Activated CD4-positive, alpha-beta T cell treated with anti-CD3 and anti-CD28 coated beads, Interleukin-2, amount 10 ng/mL, durations not matched to agents 24 days and 14 days (primary cell): Measurements from ENCODE around the gene PRKAR1B. TPM values are rescaled to one million over a fixed set of nuclear protein-coding genes. Genes with fewer than 3 reads are reported as not detected.
"Not testable (repeated sequence)": the region's sequence is repeated elsewhere in the genome, so short reads cannot be mapped to it uniquely, and the experiment has no call there.

Source experiments
- DNase-seq: peaks from one replicate; pipeline ENCODE4 v3.0.0; 2022
- H3K27ac Mint-ChIP-seq: one replicate; pipeline ENCODE4 v1.8.0; 2022; ENCODE audit warnings: mild to moderate bottlenecking, mixed read lengths
- H3K27me3 Mint-ChIP-seq: one replicate; pipeline ENCODE4 v1.8.0; 2022; ENCODE audit warnings: mixed read lengths
- H3K36me3 Mint-ChIP-seq: one replicate; pipeline ENCODE4 v1.8.0; 2022; ENCODE audit warnings: low read depth, mild to moderate bottlenecking, mixed read lengths
- H3K4me1 Mint-ChIP-seq: one replicate; pipeline ENCODE4 v1.8.0; 2021; ENCODE audit warnings: mixed read lengths
- H3K4me3 Mint-ChIP-seq: one replicate; pipeline ENCODE4 v1.8.0; 2022; ENCODE audit warnings: mild to moderate bottlenecking, moderate library complexity, mixed read lengths
- H3K9me3 Mint-ChIP-seq: one replicate; pipeline ENCODE4 v1.8.0; 2021; ENCODE audit warnings: mixed read lengths
- intact Hi-C: fragments of 100-400 bp; cut with micrococcal nuclease; formaldehyde crosslinking; loops from one replicate; pipeline ENCODE4 v1.15.1; 2023
- total RNA-seq: library from RNA; stranded (reverse); gene quantifications from 2 replicates; pipeline ENCODE4 v1.2.3, GENCODE V29; 2022

The PRKAR1B gene
- total RNA-seq, 1 donor from 2014 or later, result 47.0 TPM

- intact Hi-C loops, H3K27ac Mint-ChIP-seq, H3K9me3 Mint-ChIP-seq: not testable (repeated sequence)
Observed at GRCh38 chr7:551615-551970, 175.5 kb downstream of the PRKAR1B start.

GRCh38 chr7:550881-551614 is 176.0 kb downstream of the PRKAR1B start:
- Mint-ChIP-seq H3K4me3 (no peak overlapping the region), H3K4me1 (no peaks in the 10 kb centered on the region), H3K9me3 (no peaks in the 10 kb centered on the region), H3K27ac (no peak overlapping the region), H3K36me3 (peaks cover 5% of the 10 kb centered on the region), H3K27me3 (no peaks in the 10 kb centered on the region)
- no peak for DNase-seq
- intact Hi-C loops, result no loop called here

More at GRCh38 chr7:551615-551970, 175.5 kb downstream of the PRKAR1B start:
- not testable (repeated sequence) for H3K27me3 Mint-ChIP-seq, H3K4me1 Mint-ChIP-seq, H3K4me3 Mint-ChIP-seq, H3K36me3 Mint-ChIP-seq, DNase-seq

- Mint-ChIP-seq H3K4me3 (no peak overlapping the region), H3K4me1 (no peaks in the 10 kb centered on the region), H3K9me3 (no peaks in the 10 kb centered on the region), H3K27ac (no peak overlapping the region), H3K36me3 (peaks cover 5% of the 10 kb centered on the region), H3K27me3 (no peaks in the 10 kb centered on the region)
- intact Hi-C loops, result no loop called here
- no peak for DNase-seq
Observed at GRCh38 chr7:549891-550625, 177.0 kb downstream of the PRKAR1B start.

- Mint-ChIP-seq H3K9me3 (no peaks in the 10 kb centered on the region), H3K27ac (no peak overlapping the region), H3K36me3 (peaks cover 5% of the 10 kb centered on the region), H3K4me3 (no peak overlapping the region), H3K4me1 (no peaks in the 10 kb centered on the region), H3K27me3 (no peaks in the 10 kb centered on the region)
- no peak for DNase-seq
- intact Hi-C loops, result no loop called here
Observed at GRCh38 chr7:549066-549890, 177.8 kb downstream of the PRKAR1B start.

- DNase-seq, result no peak
- intact Hi-C loops, result no loop called here
- Mint-ChIP-seq H3K27ac (no peak overlapping the region), H3K9me3 (no peaks in the 10 kb centered on the region), H3K4me3 (no peak overlapping the region), H3K27me3 (no peaks in the 10 kb centered on the region), H3K4me1 (no peaks in the 10 kb centered on the region), H3K36me3 (peaks cover 5% of the 10 kb centered on the region)
Observed at GRCh38 chr7:548401-548800, 178.7 kb downstream of the PRKAR1B start.

GRCh38 chr7:545470-545869 is 181.6 kb downstream of the PRKAR1B start:
- H3K4me1 Mint-ChIP-seq, result peaks cover 3% of the 10 kb centered on the region
- H3K9me3 Mint-ChIP-seq, result no peaks in the 10 kb centered on the region
- H3K27ac Mint-ChIP-seq, result no peak overlapping the region
- no peak overlapping the region for H3K4me3 Mint-ChIP-seq
- H3K27me3 Mint-ChIP-seq, result no peaks in the 10 kb centered on the region
- H3K36me3 Mint-ChIP-seq, result peaks cover 5% of the 10 kb centered on the region
- DNase-seq, result no peak
- intact Hi-C loops, result no loop called here

- peaks cover 5% of the 10 kb centered on the region for H3K36me3 Mint-ChIP-seq
- intact Hi-C loops, result no loop called here
- peaks cover 3% of the 10 kb centered on the region for H3K4me1 Mint-ChIP-seq
- H3K27me3 Mint-ChIP-seq, result no peaks in the 10 kb centered on the region
- no peaks in the 10 kb centered on the region for H3K9me3 Mint-ChIP-seq
- H3K27ac Mint-ChIP-seq, result no peak overlapping the region
- H3K4me3 Mint-ChIP-seq, result no peak overlapping the region
- no peak for DNase-seq
Observed at GRCh38 chr7:544338-545221, 182.5 kb downstream of the PRKAR1B start.

GRCh38 chr7:543501-544337 is 183.4 kb downstream of the PRKAR1B start:
- no peak overlapping the region for H3K4me3 Mint-ChIP-seq
- no peak overlapping the region for H3K27ac Mint-ChIP-seq
- no peaks in the 10 kb centered on the region for H3K9me3 Mint-ChIP-seq
- DNase-seq, result no peak
- H3K4me1 Mint-ChIP-seq, result peaks cover 3% of the 10 kb centered on the region
- H3K36me3 Mint-ChIP-seq, result peaks cover 1% of the 10 kb centered on the region
- intact Hi-C loops, result no loop called here
- H3K27me3 Mint-ChIP-seq, result no peaks in the 10 kb centered on the region

- Mint-ChIP-seq H3K27ac (peak overlapping the region; percentile 54), H3K9me3 (no peaks in the 10 kb centered on the region), H3K36me3 (no peaks in the 10 kb centered on the region), H3K27me3 (no peaks in the 10 kb centered on the region), H3K4me1 (peaks cover 3% of the 10 kb centered on the region), H3K4me3 (no peak overlapping the region)
- intact Hi-C loops, result no loop called here
- no peak for DNase-seq
Observed at GRCh38 chr7:542713-543500, 184.2 kb downstream of the PRKAR1B start.

- no peak overlapping the region for H3K27ac Mint-ChIP-seq
- no peaks in the 10 kb centered on the region for H3K36me3 Mint-ChIP-seq
- no peak for DNase-seq
- peaks cover 3% of the 10 kb centered on the region for H3K4me1 Mint-ChIP-seq
- H3K27me3 Mint-ChIP-seq, result no peaks in the 10 kb centered on the region
- H3K9me3 Mint-ChIP-seq, result no peaks in the 10 kb centered on the region
- intact Hi-C loops, result no loop called here
- H3K4me3 Mint-ChIP-seq, result no peak overlapping the region
Observed at GRCh38 chr7:542131-542712, 184.9 kb downstream of the PRKAR1B start.

GRCh38 chr7:541661-542060 is 185.4 kb downstream of the PRKAR1B start:
- Mint-ChIP-seq H3K4me3 (no peak overlapping the region), H3K4me1 (peaks cover 3% of the 10 kb centered on the region), H3K27ac (no peak overlapping the region), H3K36me3 (no peaks in the 10 kb centered on the region), H3K27me3 (no peaks in the 10 kb centered on the region), H3K9me3 (no peaks in the 10 kb centered on the region)
- DNase-seq, result no peak
- intact Hi-C loops, result no loop called here

- H3K27ac Mint-ChIP-seq, result no peak overlapping the region
- no peak for DNase-seq
- no peak overlapping the region for H3K4me3 Mint-ChIP-seq
- intact Hi-C loops, result no loop called here
- no peaks in the 10 kb centered on the region for H3K36me3 Mint-ChIP-seq
- H3K4me1 Mint-ChIP-seq, result peaks cover 3% of the 10 kb centered on the region
- H3K9me3 Mint-ChIP-seq, result no peaks in the 10 kb centered on the region
- H3K27me3 Mint-ChIP-seq, result no peaks in the 10 kb centered on the region
Observed at GRCh38 chr7:540997-541396, 186.1 kb downstream of the PRKAR1B start.
